ENCODE results near the gene SH3RF3. TPM values are rescaled to one million over a fixed set of nuclear protein-coding genes. Genes with fewer than 3 reads are reported as not detected.

Gene SH3RF3
- total RNA-seq, 1 experiment from 2014 or later: 1.0 TPM

- TF ChIP-seq ZNF671 (CRISPR knock-in tag; IDR thresholded peaks at IDR 0.05): no peak
- no peak for TF ChIP-seq FOXJ3 (CRISPR knock-in tag; IDR thresholded peaks at IDR 0.05; ENCODE audit: borderline replicate concordance)
- no peak for TF ChIP-seq NR3C1 (CRISPR knock-in tag; conservative IDR thresholded peaks at IDR 0.05; ENCODE audit: low read depth)
- TF ChIP-seq FOXP1 (CRISPR knock-in tag; IDR thresholded peaks at IDR 0.05; ENCODE audit: borderline replicate concordance): no peak
- TF ChIP-seq TEAD1 (CRISPR knock-in tag; IDR thresholded peaks at IDR 0.05): no peak
- no peak for TF ChIP-seq ERG (CRISPR knock-in tag; IDR thresholded peaks at IDR 0.05)
Observed at GRCh38 chr2:109427661-109428091, 298.7 kb downstream of the SH3RF3 start (continued).

- Mint-ChIP-seq H3K4me1 (no peaks in the 10 kb centered on the region), H3K4me3 (no peak overlapping the region), H3K36me3 (no peaks in the 10 kb centered on the region), H3K27me3 (ENCODE audit: low read depth) (no peaks in the 10 kb centered on the region; the same call in 1 of the 2 replicates), H3K27ac (no peak overlapping the region), H3K9me3 (no peaks in the 10 kb centered on the region)
- TF ChIP-seq AR (CRISPR knock-in tag; IDR thresholded peaks at IDR 0.05): no peak
- TF ChIP-seq FOXP4 (CRISPR knock-in tag; IDR thresholded peaks at IDR 0.05): no peak
- no peak for TF ChIP-seq EMX1 (CRISPR knock-in tag; IDR thresholded peaks at IDR 0.05)
- no peak for TF ChIP-seq ZNF425 (CRISPR knock-in tag; conservative IDR thresholded peaks at IDR 0.05)
- POLR2A ChIA-PET: no interaction called here
- no peak for ATAC-seq
- DNase-seq (ENCODE audit: low spot score): no peak
- CTCF ChIA-PET: no interaction called here
Observed at GRCh38 chr2:109428281-109428680, 299.3 kb downstream of the SH3RF3 start.

- ATAC-seq (no peak), DNase-seq (ENCODE audit: low spot score) (no peak)
- ChIA-PET POLR2A (no interaction called here), CTCF (no interaction called here)
- Mint-ChIP-seq H3K36me3 (no peaks in the 10 kb centered on the region), H3K27ac (no peak overlapping the region), H3K4me3 (no peak overlapping the region), H3K4me1 (no peaks in the 10 kb centered on the region), H3K9me3 (no peaks in the 10 kb centered on the region), H3K27me3 (ENCODE audit: low read depth) (no peaks in the 10 kb centered on the region; the same call in 1 of the 2 replicates)
- TF ChIP-seq MYBL2 (CRISPR knock-in tag; IDR thresholded peaks at IDR 0.05): no peak
- no peak for TF ChIP-seq ZNF263 (CRISPR knock-in tag; IDR thresholded peaks at IDR 0.05; ENCODE audit: low read depth)
- TF ChIP-seq ZNF512 (CRISPR knock-in tag; IDR thresholded peaks at IDR 0.05; ENCODE audit: borderline replicate concordance): no peak
- no peak for TF ChIP-seq IRF2 (CRISPR knock-in tag; IDR thresholded peaks at IDR 0.05; ENCODE audit: borderline replicate concordance, low read depth)
- no peak for TF ChIP-seq FOXK1 (CRISPR knock-in tag; IDR thresholded peaks at IDR 0.05)
- TF ChIP-seq ZNF416 (CRISPR knock-in tag; IDR thresholded peaks at IDR 0.05): no peak
- TF ChIP-seq ZNF232 (CRISPR knock-in tag; IDR thresholded peaks at IDR 0.05): no peak
- TF ChIP-seq USF2 (CRISPR knock-in tag; IDR thresholded peaks at IDR 0.05): no peak
- TF ChIP-seq NR1H2 (CRISPR knock-in tag; IDR thresholded peaks at IDR 0.05): no peak
- TF ChIP-seq JUN (CRISPR knock-in tag; IDR thresholded peaks at IDR 0.05): no peak
- no peak for TF ChIP-seq SOX15 (CRISPR knock-in tag; IDR thresholded peaks at IDR 0.05)
- TF ChIP-seq ZBTB43 (CRISPR knock-in tag; IDR thresholded peaks at IDR 0.05): no peak
Observed at GRCh38 chr2:109428841-109429566, 300.0 kb downstream of the SH3RF3 start.

All from WTC11 (cell line).